Bronchial epithelial cell (primary cell): ENCODE results near the gene ALG2. TPM values are rescaled to one million over a fixed set of nuclear protein-coding genes. Genes with fewer than 3 reads are reported as not detected.

ENCODE experiments used
- DNase-seq: peaks from one replicate; pipeline ENCODE4 v3.0.0-alpha.2; 2010; ENCODE audit warnings: low read depth
- FAIRE-seq: peaks from 2 replicates; lab custom pipeline; 2011; peaks lifted over from hg19 to GRCh38; lab: Jason Lieb, UNC
- H3K27me3 ChIP-seq: 2 replicates; pipeline ENCODE4 v1.5.1; 2011; ENCODE audit warnings: low read length; ENCODE audit not compliant: control insufficient read depth, insufficient read depth
- H3K36me3 ChIP-seq: 2 replicates; pipeline ENCODE4 v1.5.1; 2011; ENCODE audit warnings: low read length; ENCODE audit not compliant: control insufficient read depth, insufficient read depth
- H3K4me3 ChIP-seq: 2 replicates; pipeline ENCODE4 v1.5.1; 2011; ENCODE audit warnings: mild to moderate bottlenecking, low read depth, low read length, control low read depth
- CTCF ChIP-seq: IDR thresholded peaks from 2 replicates; pipeline ENCODE4 v1.5.1; 2011; ENCODE audit warnings: mild to moderate bottlenecking, moderate library complexity, low read length, control low read depth, inconsistent platforms; ENCODE audit not compliant: insufficient read depth, severe bottlenecking
- total RNA-seq: library from RNA; depleted of rRNA; stranded (reverse); fragments of >200 nt; gene quantifications from 2 replicates; pipeline ENCODE4 v1.2.1, GENCODE V29; 2014

The ALG2 gene
- total RNA-seq, 1 donor from 2014 or later: 33.2 TPM

DNA sequence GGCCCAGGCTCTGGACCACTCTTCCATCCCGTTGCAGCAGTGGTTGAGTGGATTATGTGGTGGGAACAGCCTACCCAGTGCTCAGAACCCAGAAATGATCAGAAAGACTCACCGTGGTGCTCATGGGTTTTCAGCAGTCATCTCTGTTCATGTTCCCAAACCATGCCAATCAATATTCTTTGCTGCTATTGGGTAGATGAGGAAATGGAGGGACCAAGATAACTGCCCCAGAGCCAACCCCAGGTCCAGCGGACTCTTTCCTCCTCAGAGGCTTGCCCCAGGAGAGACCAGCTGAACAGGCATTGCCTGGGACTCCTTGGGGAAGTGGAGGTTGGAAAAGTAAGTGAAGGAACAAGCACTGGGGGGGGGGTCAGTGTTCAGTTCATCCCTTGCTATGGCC is 38.1 kb downstream of the ALG2 start:
- no peak for DNase-seq

DNA sequence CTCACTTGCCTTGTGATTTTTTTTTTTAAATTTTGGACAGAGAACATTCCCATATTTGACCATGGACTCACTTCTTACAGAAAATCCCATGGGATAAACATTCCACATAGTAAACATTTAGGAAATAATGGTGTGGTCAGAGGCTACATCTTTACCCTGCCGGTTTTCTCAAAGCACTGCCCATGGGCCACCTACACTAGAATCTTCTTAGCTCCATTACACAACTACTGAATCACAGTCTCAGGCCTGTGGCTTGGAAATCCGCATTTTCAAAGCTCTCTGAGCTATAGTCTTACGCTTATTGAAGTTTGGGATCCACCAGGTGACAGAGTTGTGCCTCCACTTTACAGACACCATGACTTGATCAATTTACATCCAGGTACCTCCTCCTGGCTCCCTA is 39.4 kb downstream of the ALG2 start:
- no peak overlapping the region for H3K4me3 ChIP-seq
- FAIRE-seq (no peak), DNase-seq (no peak)
- H3K36me3 ChIP-seq: no peaks in the 10 kb centered on the region
- H3K27me3 ChIP-seq: peaks cover 2% of the 10 kb centered on the region
- TF ChIP-seq CTCF: no peak

More for the DNA sequence above, 38.1 kb downstream of the ALG2 start:
- no peaks in the 10 kb centered on the region for H3K36me3 ChIP-seq
- peaks cover 2% of the 10 kb centered on the region for H3K27me3 ChIP-seq
- no peak overlapping the region for H3K4me3 ChIP-seq
- FAIRE-seq: no peak
- TF ChIP-seq CTCF: no peak

DNA sequence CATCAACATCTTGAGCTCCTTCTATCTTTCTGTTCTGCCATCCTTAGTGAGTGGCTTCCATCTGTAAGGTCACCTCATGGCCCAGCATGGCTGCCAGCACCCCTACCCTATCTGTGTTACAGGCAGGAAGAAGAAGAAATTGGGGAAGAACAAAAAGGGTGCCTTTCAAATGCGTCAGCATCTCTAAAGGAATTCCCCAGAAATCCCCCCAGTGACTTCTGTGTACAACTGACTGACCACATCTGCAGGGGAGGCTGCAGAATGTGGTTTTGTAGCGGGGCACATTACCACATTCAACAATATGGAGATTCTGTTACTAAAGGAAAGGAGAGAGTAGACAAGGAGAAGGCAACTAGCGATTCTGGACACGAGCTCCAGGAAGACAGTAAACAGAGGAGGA is 40.1 kb downstream of the ALG2 start:
- DNase-seq (no peak), FAIRE-seq (no peak)
- no peaks in the 10 kb centered on the region for H3K27me3 ChIP-seq
- H3K4me3 ChIP-seq: no peak overlapping the region
- H3K36me3 ChIP-seq: no peaks in the 10 kb centered on the region
- TF ChIP-seq CTCF: no peak

DNA sequence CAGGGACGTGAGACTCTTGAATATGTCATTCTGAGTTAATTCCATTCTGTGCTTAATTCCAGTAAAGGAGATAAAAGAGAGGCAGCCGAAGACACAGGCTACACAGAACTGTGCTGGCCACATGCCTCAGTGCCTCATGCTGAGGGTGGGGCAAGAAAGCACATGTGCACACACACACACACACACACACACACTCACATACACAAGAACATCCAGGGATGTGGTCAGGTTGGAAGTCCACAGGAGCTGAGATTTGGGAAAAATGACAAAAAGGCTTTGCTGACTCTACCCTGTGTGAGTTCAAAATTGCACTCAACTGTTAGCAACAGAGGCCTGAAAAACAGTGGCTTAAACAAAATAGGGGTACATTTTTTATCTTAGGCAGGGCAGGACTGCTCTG is 40.5 kb downstream of the ALG2 start:
- no peak for TF ChIP-seq CTCF
- no peak for DNase-seq
- H3K36me3 ChIP-seq: no peaks in the 10 kb centered on the region
- H3K4me3 ChIP-seq: no peak overlapping the region
- no peak for FAIRE-seq
- no peaks in the 10 kb centered on the region for H3K27me3 ChIP-seq

- no peak for TF ChIP-seq CTCF
- no peak overlapping the region for H3K4me3 ChIP-seq
- FAIRE-seq (no peak), DNase-seq (no peak)
- no peaks in the 10 kb centered on the region for H3K36me3 ChIP-seq
- H3K27me3 ChIP-seq: no peaks in the 10 kb centered on the region
These were observed 41.1 kb downstream of the ALG2 start for GRCh38 chr9:99180662-99181061.

- Histone ChIP-seq H3K27me3 (no peaks in the 10 kb centered on the region), H3K4me3 (no peak overlapping the region), H3K36me3 (no peaks in the 10 kb centered on the region)
- no peak for FAIRE-seq
- TF ChIP-seq CTCF: no peak
- no peak for DNase-seq
These were observed 41.5 kb downstream of the ALG2 start for GRCh38 chr9:99180199-99180598.
